CD4-positive, alpha-beta T cell treated with Interleukin-15 for 4 hours (primary cell): ENCODE measurements around the gene ATP6V0A4.
"Not testable (repeated sequence)": the region's sequence is repeated elsewhere in the genome, so short reads cannot be mapped to it uniquely, and the experiment has no call there.

ENCODE experiments used
- DNase-seq: peaks from one replicate; pipeline ENCODE4 v3.0.0-alpha.2; 2020; ENCODE audit warnings: low spot score

Gene ATP6V0A4

GRCh38 chr7:138797715-138798320 lies at the start of gene ATP6V0A4, which contains the start of gene TMEM213:
Gene ATP6V0A4 (minus strand): TSS chr7:138798196. CDS start chr7:138771247, 26,949 bp downstream.
Gene TMEM213 (plus strand): TSS chr7:138797994. CDS start chr7:138798105, 111 bp downstream.
- DNase-seq: no peak

- DNase-seq: no peak
These were observed 47.7 kb upstream of the ATP6V0A4 start for GRCh38 chr7:138845711-138846110.

DNA sequence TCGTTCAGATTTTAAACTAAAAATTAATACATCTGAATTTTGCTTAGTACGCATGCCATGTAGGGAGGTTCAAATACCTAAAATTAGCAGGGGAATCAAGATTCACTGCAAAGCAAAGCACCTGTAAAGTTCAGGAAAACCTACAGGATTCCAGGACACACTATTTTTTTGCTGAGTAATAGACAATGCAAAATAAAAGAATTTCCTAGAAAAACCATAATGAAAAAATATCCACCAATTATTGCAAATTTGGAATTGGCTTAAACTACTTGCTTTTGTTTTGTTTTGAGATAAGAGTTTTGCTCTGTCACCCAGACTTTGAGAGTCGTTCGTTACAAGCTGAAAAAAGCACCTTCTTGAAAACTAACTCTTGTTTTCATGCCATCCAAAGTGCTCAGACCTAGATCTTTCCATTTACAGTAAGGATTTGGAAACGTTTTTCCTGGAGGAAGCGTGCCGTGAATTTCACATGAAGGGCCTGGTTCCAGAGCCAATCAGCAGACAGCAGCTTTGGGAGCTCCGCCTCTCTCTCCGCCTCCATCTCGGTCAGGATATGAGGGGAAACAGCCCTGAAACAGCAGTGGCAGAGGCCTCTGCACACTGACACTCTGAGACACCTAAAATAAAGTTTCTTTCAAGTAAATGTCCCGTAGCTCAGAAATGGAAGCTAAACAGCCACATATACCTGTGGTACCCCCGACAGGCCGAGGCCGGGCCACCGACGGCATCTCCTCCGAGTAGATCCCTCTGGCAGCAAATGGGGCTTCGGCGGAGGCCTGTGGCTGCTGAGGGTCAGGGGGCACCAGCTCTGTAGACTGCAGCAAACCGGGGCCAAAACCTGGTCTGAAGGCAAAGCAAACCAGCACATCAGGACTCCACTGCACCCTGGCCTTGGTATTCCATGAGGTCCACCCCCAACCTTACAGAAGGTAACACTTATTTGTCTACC lies 45.9 kb upstream of the ATP6V0A4 start:
- DNase-seq: no peak

- DNase-seq: no peak
These were observed 44.1 kb upstream of the ATP6V0A4 start for GRCh38 chr7:138842111-138842510.

GRCh38 chr7:138838166-138838565 lies 40.2 kb upstream of the ATP6V0A4 start:
- DNase-seq: no peak

DNA sequence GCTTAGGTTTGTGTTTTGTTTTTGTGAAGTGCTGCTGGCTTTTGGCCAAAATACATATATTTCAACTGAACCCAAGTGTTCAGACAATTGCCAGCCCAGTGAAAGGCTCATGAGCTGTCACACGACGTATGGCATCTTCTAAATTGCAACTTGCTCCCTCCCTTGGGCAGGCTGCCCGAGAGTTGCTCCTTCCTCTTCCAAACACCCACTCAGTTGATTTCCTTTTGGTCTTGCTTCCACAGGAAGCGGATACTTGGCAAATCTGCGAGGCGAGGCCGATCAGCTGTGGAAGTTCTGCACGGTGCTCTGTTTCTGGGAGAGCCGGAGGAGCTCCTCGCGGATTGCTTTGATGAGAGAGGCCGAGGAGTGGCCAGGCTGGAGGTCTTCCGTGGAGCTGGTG lies 39.6 kb upstream of the ATP6V0A4 start:
- DNase-seq: no peak

DNA sequence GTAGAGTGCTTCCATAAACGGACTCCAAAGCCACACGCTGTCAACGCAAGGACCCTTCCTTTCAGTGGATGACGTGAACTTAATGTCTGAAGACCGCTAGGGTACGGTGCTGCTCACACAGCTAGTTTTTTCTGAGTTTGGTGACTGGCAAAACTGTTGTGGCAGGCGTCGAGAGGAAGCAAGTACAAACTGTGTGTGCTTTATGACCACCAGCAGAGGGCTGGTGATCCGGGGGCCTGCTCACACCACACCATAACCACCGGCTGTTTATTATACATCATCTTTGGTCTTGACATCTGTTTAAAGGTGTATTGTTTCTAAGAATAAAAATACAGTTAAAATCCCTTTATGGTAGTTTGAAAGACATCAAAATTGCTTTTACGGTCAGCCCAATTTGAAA lies 37.1 kb upstream of the ATP6V0A4 start:
- DNase-seq: no peak

GRCh38 chr7:138834583-138834982 lies 36.6 kb upstream of the ATP6V0A4 start:
- no peak for DNase-seq

GRCh38 chr7:138833596-138833995 lies 35.6 kb upstream of the ATP6V0A4 start:
- DNase-seq: no peak

DNA sequence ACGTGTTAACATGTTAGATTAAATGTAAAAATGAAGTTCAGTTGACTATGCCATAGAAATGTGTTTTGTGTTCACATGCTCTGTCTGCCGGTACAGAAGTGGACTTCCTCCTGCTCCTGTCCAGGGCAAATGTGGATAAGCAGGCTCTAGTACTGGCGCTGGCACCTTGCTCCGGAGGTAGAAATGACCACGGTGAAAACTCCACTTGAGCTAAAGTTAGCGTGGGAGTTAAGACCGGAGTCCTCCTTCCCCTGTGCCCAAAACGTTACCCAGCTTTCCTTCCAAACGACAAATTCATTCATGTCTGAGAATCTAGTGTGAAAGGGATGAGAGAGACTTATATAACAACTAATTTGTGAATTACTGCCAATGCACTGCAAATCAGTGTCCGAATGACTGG lies 35.0 kb upstream of the ATP6V0A4 start:
- no peak for DNase-seq

GRCh38 chr7:138829335-138829734 lies 31.3 kb upstream of the ATP6V0A4 start:
- no peak for DNase-seq

- DNase-seq: no peak
These were observed 30.3 kb upstream of the ATP6V0A4 start for GRCh38 chr7:138828302-138828701.

GRCh38 chr7:138825049-138825721 lies 27.2 kb upstream of the ATP6V0A4 start:
- no peak for DNase-seq

GRCh38 chr7:138822867-138823535 lies 25.0 kb upstream of the ATP6V0A4 start:
- no peak for DNase-seq

DNA sequence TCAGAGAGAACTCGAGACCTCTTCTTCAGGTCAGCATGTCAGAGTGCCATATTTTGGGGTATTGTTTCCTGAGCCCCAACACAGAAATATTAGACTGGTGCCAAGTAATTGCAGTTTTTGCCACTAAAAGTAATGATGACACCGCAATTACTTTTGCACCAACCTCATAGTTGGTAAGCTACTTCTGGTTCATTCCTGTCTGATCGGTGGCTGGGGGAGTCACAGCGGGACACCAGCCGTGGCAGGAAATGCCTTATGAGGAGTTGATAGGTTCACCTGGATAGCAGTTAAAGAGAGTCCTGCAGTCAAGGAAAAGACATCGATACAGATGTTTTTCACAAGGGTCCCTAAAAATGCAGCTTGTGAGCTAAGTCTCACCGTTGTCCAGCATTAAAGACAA lies 23.9 kb upstream of the ATP6V0A4 start:
- no peak for DNase-seq

- DNase-seq: no peak
These were observed 21.6 kb upstream of the ATP6V0A4 start for GRCh38 chr7:138819625-138820024.

- DNase-seq: no peak
These were observed 18.7 kb upstream of the ATP6V0A4 start for GRCh38 chr7:138816650-138817049.

DNA sequence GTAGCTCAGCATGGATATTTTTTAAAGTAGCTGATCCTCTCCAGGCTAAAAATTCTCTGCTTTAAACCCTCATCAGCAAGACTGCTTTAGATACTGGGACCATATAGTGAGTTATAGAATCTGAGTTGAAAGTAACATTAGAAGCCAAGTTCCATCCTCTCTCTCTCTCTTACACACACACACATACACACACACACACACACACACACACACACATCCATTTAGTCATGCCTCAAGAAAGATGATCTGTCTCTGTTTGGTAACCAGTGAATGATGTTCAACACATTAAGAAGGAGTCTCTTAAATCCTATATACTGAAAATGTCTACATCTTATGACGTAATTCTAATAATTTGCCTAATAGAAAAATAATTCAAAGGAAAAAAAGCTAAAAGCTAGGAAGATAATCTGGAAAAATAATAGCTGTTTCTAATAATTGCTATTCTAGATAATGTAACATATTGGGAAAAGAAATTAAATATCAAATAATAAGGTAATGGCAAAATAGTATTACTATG lies 16.9 kb upstream of the ATP6V0A4 start:
- no peak for DNase-seq

GRCh38 chr7:138813945-138814344 lies 15.9 kb upstream of the ATP6V0A4 start:
- no peak for DNase-seq

GRCh38 chr7:138811327-138811726 lies 13.3 kb upstream of the ATP6V0A4 start:
- DNase-seq: not testable (repeated sequence)

DNA sequence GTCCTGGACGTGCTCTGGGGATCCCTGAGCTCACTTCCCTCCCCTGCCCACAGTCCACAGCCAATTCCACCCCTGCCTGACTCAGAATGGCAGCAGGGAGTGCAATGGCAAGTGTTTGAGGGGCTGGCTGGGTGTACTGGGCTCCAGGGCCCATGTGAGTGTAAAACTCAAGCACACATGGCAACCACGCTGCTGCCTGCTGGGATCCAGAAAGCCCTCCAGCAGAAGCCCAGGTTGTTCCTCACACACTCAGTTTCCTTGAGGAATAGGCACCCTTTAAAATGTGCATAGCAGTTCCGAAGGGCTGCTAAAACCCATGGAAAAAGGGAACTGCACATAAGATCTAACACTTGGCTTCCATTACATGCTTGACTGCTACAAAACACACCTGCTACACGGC lies 11.3 kb upstream of the ATP6V0A4 start:
- DNase-seq: no peak

DNA sequence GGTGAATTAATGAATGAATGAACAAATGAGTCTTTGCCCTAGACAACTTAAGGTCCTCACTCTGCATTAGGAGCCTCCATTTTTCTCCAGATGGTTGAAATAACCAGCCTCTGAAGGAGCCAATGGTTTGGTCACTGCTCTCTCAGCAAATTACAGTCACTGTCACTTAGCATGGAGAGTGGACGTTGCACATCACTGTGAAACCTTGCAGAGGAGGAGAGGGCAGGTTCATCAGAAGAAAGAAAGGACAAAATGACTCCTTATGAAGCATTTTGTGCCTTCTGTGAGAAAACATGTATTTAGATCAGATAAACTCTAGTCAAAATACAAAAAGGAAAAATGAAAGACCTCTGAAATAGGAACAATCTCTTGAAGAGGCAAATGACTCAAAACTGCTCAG lies 6.6 kb upstream of the ATP6V0A4 start:
- DNase-seq: no peak
